CD4-positive, alpha-beta T cell treated with Interleukin-21 for 1 hour (primary cell): ENCODE results near the gene PIGO.
A peak's percentile ranks its signal among the peaks of the same experiment; 100 is the strongest.

Source experiments
- DNase-seq: peaks from one replicate; pipeline ENCODE4 v3.0.0-alpha.2; 2020

Gene PIGO

DNA sequence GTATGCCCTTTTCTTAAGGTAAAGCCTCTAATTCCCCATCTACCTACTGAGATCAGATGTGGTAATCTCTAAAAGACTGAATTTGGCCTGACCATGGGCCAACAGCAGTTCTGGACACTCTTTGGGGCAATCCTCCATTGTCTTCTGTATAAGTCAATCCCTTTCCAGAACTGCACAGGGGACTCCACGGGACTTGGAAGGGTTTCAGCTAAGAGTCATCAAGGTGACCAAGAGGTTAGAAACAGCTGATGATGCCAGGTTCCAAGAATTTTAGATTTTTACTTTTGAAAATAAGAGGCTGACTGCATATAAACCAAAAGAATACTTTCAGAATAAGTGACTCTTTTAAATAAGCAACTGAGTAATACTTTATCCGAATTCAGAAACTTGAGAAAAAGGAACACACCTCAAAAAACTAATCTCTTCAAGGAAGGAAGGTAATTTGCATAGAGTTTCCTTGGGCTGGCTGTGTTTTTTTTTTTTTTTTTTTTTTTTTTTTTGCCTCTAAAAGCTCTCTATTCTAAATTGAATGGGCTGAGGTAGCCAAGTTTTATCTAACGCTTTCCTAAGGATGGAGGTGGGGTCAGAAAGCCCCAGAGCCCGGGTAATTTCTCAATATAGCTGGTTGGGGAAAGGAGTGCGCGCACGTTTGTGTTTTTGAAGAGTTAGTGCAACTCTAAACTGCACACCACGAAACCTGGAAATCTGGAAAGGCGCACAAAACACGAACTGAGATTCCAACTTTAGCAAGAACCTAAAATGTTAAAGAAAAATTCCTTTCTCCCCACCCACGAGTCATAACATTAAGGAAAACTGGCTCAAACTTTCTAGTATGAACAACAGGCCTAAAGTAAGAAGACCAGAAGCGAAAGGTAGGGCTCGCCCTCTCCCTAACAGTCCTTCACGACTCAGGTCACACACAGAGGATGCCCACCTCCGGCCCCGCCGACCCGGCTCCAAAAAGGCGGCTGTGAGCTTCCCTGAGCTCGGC lies 25.3 kb downstream of the PIGO start:
- DNase-seq = no peak

DNA sequence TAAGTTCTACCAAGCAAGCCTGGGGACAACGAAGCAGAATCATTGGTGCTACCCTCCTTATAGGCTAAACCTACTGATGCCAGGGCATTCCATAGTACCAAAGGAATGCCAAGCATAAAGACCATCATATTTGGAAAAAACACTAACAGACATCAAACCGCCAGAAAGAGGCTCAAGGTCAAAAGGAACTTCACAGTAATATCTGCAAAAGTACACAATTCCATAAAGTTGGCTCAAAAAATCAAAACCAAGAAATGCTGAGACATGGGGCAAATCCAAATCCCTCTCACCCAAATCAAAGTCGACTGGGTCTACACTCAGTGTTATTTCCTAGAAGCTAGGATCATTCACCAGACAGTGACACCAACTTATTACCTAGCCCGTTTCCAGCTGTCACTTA lies 27.4 kb downstream of the PIGO start:
- DNase-seq = no peak

DNA sequence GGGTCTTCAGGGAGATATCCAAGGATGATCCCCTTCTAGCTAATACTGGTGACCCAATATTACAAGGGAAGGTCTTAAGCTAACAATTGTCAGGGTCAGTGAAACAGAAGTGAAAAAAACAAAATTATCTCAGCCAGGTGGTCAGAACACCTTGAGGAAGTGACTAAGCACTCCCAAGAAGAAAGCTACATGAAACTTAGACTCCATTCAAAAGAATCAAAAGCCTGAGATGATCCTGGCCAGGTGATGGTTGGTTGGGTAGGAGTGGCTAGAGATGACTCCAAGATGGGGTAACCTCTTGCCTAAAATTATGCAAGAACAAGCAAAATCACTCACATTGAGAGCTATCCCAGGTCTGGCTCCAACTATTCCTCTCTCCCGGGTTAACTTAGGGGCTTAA lies 29.3 kb downstream of the PIGO start:
- no peak for DNase-seq

DNA sequence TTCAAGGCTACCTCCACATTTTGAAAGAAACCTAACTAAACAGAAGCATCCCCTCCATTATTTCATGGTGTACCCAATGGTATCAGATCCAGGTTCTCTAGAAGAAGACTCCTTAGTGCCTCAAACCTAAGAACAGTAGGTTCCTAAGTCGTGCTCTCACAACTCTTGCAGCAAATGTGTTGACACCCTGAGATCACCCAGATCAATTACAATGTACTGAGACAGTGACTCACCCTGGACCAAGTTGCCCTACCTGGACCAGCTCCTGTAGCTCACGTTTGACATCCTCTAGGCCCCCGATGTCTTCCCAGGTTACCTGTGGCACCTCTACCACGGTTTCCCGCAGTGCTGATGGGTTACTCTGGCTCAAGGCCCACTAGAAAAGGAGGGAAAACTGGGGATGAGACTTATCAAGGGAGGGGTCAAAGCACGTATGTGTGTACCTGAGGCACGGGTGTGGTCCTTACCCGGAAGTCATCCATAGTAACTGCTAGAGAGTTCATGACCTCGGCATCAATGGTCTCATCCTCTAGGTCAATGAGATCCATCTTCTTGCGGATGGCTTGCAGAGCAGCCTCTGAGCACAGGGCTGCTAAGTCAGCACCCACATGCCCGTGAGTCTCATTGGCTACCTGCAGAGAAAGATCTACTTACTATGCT lies 35.7 kb downstream of the PIGO start:
- no peak for DNase-seq

DNA sequence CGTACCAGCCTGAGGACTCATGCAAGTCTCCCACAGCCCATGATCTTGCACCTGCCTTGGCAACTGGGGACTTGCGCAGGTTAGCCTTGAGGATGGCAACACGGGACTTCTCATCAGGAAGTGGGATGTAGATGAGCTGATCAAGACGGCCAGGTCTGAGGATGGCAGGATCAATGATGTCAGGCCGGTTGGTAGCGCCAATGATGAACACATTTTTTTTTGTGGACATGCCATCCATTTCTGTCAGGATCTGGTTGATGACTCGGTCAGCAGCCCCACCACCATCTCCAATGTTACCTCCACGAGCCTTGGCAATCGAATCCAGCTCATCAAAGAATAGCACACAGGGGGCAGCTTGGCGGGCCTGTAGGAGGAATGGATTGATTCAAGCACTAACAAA lies 37.0 kb downstream of the PIGO start:
- no peak for DNase-seq

DNA sequence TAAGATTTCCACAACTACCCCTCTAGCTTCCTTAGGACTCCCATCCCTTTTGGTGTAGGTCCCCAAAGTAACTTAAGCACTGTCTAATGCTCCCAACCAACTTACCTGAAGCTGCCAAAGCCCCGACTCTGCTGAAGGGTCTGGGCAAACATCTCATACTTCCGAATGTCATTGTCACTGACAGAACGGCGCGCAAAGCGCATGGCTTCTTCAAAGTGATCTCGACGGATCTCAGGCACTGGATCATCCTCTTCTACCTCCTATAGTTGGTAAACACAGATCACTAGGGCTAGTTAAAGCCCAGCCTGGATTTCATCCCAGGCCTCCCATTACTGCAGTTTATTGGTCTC lies 39.1 kb downstream of the PIGO start:
- no peak for DNase-seq

DNA sequence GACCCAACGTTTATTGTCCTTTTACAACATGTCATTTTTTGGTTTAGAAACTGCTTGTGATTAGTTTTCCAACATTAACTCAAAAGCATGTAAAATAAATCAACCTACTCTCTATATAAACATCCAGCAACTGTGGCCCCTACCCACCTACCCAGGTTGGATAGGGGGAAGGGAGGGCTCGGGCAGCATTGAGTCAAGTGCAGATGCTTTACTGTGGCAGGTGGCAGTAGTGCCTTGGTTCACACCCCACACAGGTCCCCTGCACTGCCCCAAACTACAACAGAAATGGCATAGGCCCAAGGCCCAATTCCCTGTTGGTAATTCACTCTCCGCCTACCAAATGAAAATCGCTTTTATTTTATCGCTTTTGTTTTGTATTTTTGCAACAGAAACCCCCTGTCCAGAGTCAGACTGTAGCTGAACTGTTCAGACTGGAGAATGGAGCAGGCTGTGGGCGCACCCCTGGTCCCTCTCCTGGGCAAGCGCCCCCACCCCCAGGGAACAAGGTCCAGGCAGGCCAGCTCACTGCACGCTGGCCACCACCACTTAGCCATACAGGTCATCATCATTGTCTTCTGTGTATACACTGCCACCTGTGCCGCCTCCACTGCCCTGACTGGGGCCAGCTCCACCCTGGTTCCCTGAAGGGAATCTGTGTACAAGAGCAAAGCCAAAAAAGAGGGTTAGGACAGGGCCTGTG lies 39.7 kb downstream of the PIGO start:
- DNase-seq = no peak

DNA sequence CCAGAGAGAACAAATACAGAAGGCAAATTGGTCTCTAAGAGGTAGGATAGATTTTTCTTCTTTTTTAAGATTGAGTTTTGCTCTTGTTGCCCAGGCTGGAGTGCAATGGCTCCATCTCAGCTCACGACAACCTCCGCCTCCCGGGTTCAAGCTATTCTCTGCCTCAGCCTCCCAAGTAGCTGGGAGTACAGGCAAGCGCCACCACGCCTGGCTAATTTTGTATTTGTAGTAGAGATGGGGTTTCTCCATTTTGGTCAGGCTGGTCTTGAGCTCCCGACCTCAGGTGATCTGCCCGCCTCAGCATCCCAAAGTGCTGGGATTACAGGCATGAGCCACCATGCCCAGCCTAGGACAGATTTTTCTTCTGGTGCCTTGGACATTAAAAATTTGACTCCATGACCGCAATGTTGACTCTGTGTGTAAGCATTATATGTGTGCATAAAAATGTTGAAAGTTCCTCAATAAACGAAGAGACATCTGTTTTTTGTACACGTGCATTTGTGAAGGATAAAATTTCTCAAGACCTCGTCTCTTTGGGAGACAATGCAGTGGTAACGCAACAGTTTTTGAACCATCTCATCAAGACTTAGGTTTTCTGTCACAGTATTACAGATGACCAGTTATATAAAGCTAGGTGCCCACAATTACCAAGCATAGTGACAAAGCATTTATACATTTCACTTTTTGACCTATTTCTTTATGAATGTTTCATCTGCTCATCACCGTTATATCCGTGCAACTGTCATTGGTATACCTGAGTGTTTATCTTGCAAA lies 41.3 kb downstream of the PIGO start:
- DNase-seq = no peak

DNA sequence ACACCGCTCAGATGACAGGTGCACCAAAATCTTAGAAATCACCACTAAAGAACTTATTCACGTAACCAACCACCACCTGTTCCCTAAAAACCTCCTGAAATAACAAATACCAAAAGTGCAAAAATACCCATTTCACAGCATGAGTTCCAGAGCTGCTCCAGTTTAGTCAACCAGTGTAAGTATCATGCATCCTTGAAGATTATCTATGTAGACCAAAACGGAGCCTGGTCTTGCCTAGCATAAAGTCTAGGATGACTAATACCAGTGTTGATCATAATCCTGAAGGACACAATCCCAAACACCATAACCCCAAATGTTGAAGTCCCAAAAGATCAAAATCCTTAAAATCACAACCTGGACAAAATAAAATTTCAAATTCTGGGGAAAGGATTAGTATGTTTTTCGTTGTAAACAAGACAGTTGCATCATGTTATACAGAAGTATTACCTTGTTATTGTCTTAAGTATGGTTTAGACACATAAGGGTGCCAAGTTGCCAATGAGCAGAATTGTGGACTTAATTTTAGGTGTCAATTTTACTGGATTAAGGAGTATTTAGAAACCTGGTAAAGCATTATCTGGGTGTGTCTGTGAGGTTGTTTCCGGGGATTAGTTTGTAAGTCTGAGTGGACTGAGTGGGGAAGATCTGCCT lies 42.1 kb downstream of the PIGO start:
- DNase-seq = no peak

DNA sequence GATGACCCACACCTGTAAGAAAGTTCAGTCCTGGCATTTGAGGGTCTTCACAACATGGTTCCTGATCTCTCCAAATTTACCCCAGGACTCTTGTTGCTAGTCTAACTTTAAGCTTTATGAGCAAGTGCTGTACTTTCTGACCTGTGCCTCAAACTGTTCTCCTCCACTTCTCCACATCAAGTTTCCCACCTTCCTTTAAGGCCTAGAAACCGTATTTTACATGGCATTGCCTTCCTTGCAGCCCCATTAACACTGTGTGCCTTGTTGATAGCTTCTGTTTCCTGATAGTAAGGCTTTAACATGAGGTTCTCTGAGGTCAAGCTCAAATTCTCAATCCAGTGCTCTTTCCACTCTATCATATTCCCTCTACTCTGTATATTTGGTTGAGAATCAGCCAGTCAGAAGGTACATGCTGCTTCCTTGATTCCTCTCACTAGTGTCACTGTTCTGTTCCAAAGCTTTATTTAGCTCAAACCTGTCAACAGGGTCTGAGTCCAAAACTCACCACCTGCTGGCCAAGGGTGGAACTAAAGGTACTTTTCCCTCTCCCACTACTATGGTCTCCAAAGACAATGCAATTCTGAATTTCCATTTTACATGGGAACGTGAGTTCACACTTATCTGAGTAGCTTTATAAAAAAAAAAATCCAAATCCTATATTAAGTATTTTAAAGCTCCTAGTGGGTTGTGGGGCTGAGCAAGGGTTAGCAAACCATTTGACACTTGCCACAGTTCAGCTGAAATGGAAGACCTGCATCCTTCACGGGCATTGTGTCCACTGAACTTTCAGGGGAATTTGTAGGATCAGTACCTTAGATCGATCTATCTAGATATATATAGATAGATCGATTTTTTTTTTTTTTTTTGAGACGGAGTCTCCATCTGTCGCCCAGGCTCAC lies 45.1 kb downstream of the PIGO start:
- peak; percentile 55 for DNase-seq

DNA sequence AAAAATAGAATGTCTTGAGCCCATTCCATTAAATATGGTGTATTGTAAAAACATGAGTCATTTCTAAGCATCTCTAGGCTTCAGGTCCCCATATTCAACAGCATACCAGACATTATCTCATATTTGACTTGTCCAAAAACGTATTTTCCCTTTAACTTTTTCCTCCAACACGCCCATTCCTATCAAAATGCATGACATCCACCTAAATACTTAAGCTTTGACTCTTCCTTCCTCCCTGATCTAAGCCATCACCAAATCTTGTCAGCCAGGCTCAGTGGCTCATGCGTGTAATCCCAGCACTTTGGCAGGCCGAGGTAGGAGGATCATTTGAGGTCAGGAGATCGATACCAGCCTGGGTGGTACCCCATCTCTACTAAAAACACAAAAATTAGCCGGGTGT lies 47.9 kb downstream of the PIGO start:
- no peak for DNase-seq

DNA sequence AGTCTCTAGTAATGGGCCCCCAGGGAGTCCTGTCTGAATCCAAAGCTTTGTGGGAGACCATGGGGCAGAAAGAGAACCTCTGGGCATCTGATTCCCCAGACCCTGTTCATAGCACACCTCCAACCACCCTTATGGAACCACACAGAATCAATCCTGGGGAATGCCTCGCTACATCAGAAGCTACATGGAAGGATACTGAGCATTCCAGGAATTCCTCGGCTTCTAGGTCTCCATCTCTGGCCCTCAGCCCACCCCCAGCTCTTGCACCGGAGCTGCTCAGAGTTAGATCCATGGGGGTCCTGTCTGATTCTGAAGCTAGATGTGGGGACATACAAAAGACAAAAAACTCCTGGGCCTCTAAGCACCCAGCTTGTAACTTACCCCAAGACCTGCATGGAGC lies 52.3 kb downstream of the PIGO start:
- no peak for DNase-seq

DNA sequence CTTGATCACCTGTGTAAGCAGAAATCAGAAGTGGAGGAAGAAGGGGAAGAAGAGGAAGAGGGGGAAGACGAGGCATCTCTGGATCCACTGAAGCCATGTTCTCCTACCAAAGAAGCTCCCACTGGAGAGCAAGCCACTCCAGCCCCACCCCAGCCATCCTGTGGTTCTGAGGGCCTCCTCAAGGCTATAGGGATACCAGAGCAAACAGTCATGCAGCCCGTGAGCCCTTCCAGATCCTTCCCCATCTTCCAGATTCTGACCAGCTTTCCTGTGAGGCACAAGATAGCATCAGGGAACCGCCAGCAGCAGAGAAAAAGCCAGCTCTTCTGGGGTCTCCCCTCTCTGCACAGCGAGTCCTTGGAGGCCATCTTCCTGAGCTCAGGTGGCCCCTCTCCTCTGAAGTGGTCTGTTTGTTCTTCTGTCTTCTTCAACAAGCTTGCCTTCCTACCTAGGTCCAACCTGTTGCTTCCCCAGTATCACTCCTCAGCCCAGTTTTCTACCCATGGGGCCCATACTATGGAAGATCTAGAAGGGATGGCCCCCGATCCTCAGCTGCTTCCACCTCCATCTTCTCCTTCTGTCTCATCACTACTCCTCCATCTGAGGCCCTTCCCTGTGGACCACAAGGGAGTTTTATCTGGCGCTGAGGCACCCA lies 53.4 kb downstream of the PIGO start:
- no peak for DNase-seq

DNA sequence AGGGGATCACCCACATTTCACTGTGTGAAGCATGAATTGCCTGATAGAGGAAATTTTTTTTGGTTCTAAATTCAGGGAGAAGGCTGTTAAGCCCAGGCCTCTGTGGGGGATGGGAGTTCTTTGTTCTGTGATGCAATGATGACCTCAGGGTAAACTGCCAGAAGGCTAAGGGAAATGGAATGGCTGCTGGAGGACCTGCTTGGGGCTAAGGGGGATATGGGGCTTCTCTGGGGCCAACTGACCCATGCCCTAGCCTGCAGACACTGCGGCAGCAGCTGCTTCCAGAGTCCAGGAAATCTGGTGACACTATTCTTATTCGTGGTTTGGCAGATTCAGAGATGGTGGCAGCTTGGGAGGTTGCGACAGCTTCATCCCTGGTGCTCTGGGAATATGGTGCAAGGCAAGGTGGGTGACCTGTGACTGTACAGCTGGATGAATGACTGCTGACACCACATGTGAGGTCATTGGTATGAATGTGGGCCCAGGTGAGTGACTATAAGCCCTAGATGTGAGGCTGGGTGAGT lies 54.2 kb downstream of the PIGO start:
- no peak for DNase-seq
